B cell (primary cell): ENCODE measurements around the gene FBN2. TPM values are rescaled to one million over a fixed set of nuclear protein-coding genes. Genes with fewer than 3 reads are reported as not detected.

Source experiments
- ATAC-seq: fragments of 200-7000 bp; cut with Tn5 transposase; one replicate; pipeline ENCODE4 v1.10.0; 2021; ENCODE audit warnings: low read depth, mild to moderate bottlenecking, moderate number of reproducible peaks, moderate library complexity
- CTCF ChIA-PET: fragments of 350-600 bp; sonication (Branson Sonifier 250); formaldehyde crosslinking; loops from one replicate; lab custom pipeline; 2021; ENCODE audit warnings: antibody characterized with exemption, inconsistent platforms; lab: Charles Lee
- POLR2A ChIA-PET: fragments of 350-600 bp; sonication (Branson Sonifier 250); formaldehyde crosslinking; loops from one replicate; lab custom pipeline; 2021; ENCODE audit warnings: antibody characterized with exemption; lab: Charles Lee
- DNase-seq: peaks from one replicate; pipeline ENCODE4 v3.0.0; 2013
- H2AFZ ChIP-seq: 2 replicates; pipeline ENCODE4 v1.6.1; 2012; ENCODE audit warnings: mild to moderate bottlenecking, low read depth, low read length; ENCODE audit not compliant: insufficient read depth, poor library complexity, severe bottlenecking
- H3K27ac ChIP-seq, 2 donors: 1 replicate in 1 of 2; 2 replicates in 1 of 2; pipeline ENCODE4 v1.5.1; 2012 to 2013; ENCODE audit warnings: low read length in 2 of 2, mild to moderate bottlenecking in 2 of 2, moderate library complexity in 1 of 2
- H3K27me3 ChIP-seq, 4 experiments: fragments of 200-600 bp in 1 of 4; sonication (generic) in 1 of 4; replicated peaks in 1 of 4; 1 replicate in 2 of 4; 2 replicates in 2 of 4; pipeline versions ENCODE4 v1.6.1 to v1.7.0; 2013 to 2016; ENCODE audit warnings: low read length in 3 of 4, mild to moderate bottlenecking in 2 of 4, mixed read lengths in 1 of 4, moderate library complexity in 1 of 4; ENCODE audit not compliant: insufficient read depth in 4 of 4, control insufficient read depth in 3 of 4; ENCODE audit errors: control extremely low read depth in 1 of 4
- H3K36me3 ChIP-seq, 2 experiments: replicated peaks in 1 of 2; 1 replicate in 1 of 2; 2 replicates in 1 of 2; pipeline versions ENCODE4 v1.6.1 to v1.7.1; 2013; ENCODE audit warnings: low read length in 1 of 2; ENCODE audit not compliant: insufficient read depth in 2 of 2, control insufficient read depth in 1 of 2; ENCODE audit errors: control extremely low read depth in 1 of 2, extremely low read depth in 1 of 2
- H3K4me1 ChIP-seq, 2 donors: fragments of 200-600 bp in 1 of 2; sonication (generic) in 1 of 2; 1 replicate in 1 of 2; 2 replicates in 1 of 2; pipeline versions ENCODE4 v1.5.1 to v1.6.1; 2013 to 2017; ENCODE audit warnings: low read length in 2 of 2; ENCODE audit not compliant: control insufficient read depth in 2 of 2, insufficient read depth in 2 of 2
- H3K4me2 ChIP-seq: replicated peaks from 2 replicates; pipeline ENCODE3; 2012; ENCODE audit warnings: mild to moderate bottlenecking, low read depth, low read length; ENCODE audit not compliant: poor library complexity, severe bottlenecking
- H3K4me3 ChIP-seq, 5 experiments: fragments of 200-600 bp in 1 of 5; sonication (generic) in 1 of 5; 1 replicate in 3 of 5; 2 replicates in 2 of 5; pipeline versions ENCODE4 v1.5.1 to v1.7.0; 2011 to 2016; ENCODE audit warnings: low read length in 4 of 5, mild to moderate bottlenecking in 4 of 5, low read depth in 2 of 5, control low read depth in 1 of 5, moderate library complexity in 1 of 5; ENCODE audit not compliant: insufficient read depth in 1 of 5; ENCODE audit errors: control extremely low read depth in 1 of 5, extremely low read depth in 1 of 5
- H3K79me2 ChIP-seq: fragments of 200-600 bp; sonication (generic); one replicate; pipeline ENCODE4 v1.6.0; 2016; ENCODE audit warnings: low read length; ENCODE audit not compliant: control insufficient read depth, insufficient read depth
- H3K9ac ChIP-seq: fragments of 200-600 bp; sonication (generic); 2 replicates; pipeline ENCODE4 v1.6.1; 2017; ENCODE audit warnings: mild to moderate bottlenecking, low read length, moderate library complexity
- H3K9me3 ChIP-seq, 3 donors: one replicate each; pipeline versions ENCODE4 v1.6.1 to v1.7.1; 2013; ENCODE audit warnings: low read length in 2 of 3; ENCODE audit not compliant: control insufficient read depth in 2 of 3, insufficient read depth in 1 of 3; ENCODE audit errors: control extremely low read depth in 1 of 3
- H4K20me1 ChIP-seq: 2 replicates; pipeline ENCODE4 v1.6.0; 2012; ENCODE audit warnings: mild to moderate bottlenecking, low read length; ENCODE audit not compliant: insufficient read depth, control insufficient read depth, poor library complexity, severe bottlenecking
- H3K27ac Mint-ChIP-seq: one replicate; pipeline ENCODE4 v1.8.0; 2021; ENCODE audit warnings: mixed read lengths
- H3K27me3 Mint-ChIP-seq: one replicate; pipeline ENCODE4 v1.8.0; 2021; ENCODE audit warnings: mixed read lengths
- H3K4me1 Mint-ChIP-seq: one replicate; pipeline ENCODE4 v1.8.0; 2021; ENCODE audit warnings: mixed read lengths
- H3K4me3 Mint-ChIP-seq: one replicate; pipeline ENCODE4 v1.8.0; 2021; ENCODE audit warnings: mixed read lengths
- H3K9me3 Mint-ChIP-seq: one replicate; pipeline ENCODE4 v1.8.0; 2022; ENCODE audit warnings: mixed read lengths; ENCODE audit not compliant: insufficient read depth
- EZH2 ChIP-seq: IDR thresholded peaks from 2 replicates; pipeline ENCODE4 v1.6.1; 2012; ENCODE audit warnings: borderline replicate concordance, low read depth, mild to moderate bottlenecking, moderate library complexity, low read length; ENCODE audit not compliant: insufficient read depth, poor library complexity, severe bottlenecking
- WGBS: methylation state at CpG from one replicate; pipeline ENCODE4 v1.1.5; 2013; ENCODE audit warnings: missing lambda C conversion rate; ENCODE audit not compliant: insufficient coverage; 5-methylcytosine and 5-hydroxymethylcytosine counted together
- intact Hi-C: fragments of 100-400 bp; cut with micrococcal nuclease; formaldehyde crosslinking; loops from one replicate; pipeline ENCODE4 v1.10.0; 2022
- polyA plus RNA-seq: library from polyadenylated mRNA; depleted of rRNA; stranded (reverse); fragments of >200 nt; gene quantifications from 2 replicates; pipeline ENCODE4 v1.2.3, GENCODE V29; 2012
- total RNA-seq, 2 donors: library from RNA; stranded (reverse); fragments of 120-200 nt in 1 of 2; gene quantifications; 1 replicate in 1 of 2; 2 replicates in 1 of 2; pipeline versions ENCODE4 v1.2.3 to v1.2.4, GENCODE V29; 2013 to 2022
- TF ChIP-seq, protein P1 (sequence below): fragments of 200-600 bp; IDR thresholded peaks from one replicate; pipeline ENCODE4 v1.8.0; 2022; ENCODE audit warnings: antibody characterized with exemption, mild to moderate bottlenecking

Gene FBN2
- total and polyA plus RNA-seq, 2 donors (not counting 1 experiment from before 2014, with no cell fraction given) = 0.03 TPM; not detected in 1

DNA sequence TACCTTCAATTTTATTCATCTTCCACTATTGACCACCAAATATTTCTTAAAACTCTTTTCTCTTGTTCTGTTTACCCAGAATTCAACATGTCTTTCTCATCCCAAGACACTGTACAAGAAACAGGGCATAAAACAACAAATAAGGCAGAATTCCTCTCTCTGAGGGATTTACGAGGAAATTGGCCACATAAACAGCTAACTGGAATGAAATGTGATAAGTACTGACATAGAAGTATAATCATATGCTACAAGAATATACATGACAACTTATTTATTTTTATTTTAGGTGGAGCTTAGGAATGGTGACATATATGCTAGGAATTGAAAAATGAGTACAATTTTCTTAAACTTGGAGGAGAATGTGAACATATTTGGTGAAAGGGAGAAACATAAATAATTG is 48.8 kb upstream of the FBN2 start:
- peaks cover 7% of the 10 kb centered on the region for H3K9me3 Mint-ChIP-seq
- ATAC-seq (no peak), DNase-seq (no peak)
- no peaks in the 10 kb centered on the region for H3K27me3 ChIP-seq
- intact Hi-C loops = no loop called here
- H2AFZ ChIP-seq = no peak overlapping the region
- no peaks in the 10 kb centered on the region for H3K4me1 Mint-ChIP-seq
- H3K4me3 ChIP-seq = no peak overlapping the region
- H3K4me3 Mint-ChIP-seq = no peak overlapping the region
- no peaks in the 10 kb centered on the region for H3K27me3 Mint-ChIP-seq
- ChIA-PET CTCF (no interaction called here), POLR2A (no interaction called here)
- H4K20me1 ChIP-seq = no peaks in the 10 kb centered on the region
- H3K9ac ChIP-seq = no peak overlapping the region
- no peaks in the 10 kb centered on the region for H3K79me2 ChIP-seq
- no peak overlapping the region for H3K27ac Mint-ChIP-seq
- H3K9me3 ChIP-seq = no peaks in the 10 kb centered on the region
- no peaks in the 10 kb centered on the region for H3K36me3 ChIP-seq
- TF ChIP-seq, protein P1, sequence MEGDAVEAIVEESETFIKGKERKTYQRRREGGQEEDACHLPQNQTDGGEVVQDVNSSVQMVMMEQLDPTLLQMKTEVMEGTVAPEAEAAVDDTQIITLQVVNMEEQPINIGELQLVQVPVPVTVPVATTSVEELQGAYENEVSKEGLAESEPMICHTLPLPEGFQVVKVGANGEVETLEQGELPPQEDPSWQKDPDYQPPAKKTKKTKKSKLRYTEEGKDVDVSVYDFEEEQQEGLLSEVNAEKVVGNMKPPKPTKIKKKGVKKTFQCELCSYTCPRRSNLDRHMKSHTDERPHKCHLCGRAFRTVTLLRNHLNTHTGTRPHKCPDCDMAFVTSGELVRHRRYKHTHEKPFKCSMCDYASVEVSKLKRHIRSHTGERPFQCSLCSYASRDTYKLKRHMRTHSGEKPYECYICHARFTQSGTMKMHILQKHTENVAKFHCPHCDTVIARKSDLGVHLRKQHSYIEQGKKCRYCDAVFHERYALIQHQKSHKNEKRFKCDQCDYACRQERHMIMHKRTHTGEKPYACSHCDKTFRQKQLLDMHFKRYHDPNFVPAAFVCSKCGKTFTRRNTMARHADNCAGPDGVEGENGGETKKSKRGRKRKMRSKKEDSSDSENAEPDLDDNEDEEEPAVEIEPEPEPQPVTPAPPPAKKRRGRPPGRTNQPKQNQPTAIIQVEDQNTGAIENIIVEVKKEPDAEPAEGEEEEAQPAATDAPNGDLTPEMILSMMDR = no peak
- no peak for TF ChIP-seq EZH2
- H3K4me1 ChIP-seq = no peaks in the 10 kb centered on the region
- no CpG with 5 or more reads among the region's 1 CpG for WGBS
- H3K4me2 ChIP-seq = no peak overlapping the region
- no peak overlapping the region for H3K27ac ChIP-seq

DNA sequence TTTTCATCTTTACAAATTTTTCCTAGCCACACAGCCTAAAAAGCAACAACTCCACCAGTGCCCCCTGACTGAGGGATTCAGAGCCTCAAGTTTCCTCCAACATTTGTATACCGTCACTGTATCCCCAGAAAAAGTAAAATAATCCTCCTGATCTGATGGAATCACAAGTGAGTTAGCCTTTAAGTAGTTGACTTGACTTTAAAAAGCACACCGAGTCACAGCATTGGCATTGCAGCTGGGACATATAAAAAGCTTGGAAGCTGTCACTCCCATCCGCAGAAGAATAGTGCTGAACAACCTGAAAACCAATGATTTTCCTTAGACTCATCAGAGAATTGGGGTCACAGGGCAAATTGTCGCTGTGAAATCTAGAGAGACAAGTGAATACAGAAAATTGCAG is 41.6 kb upstream of the FBN2 start:
- H3K4me1 Mint-ChIP-seq = no peaks in the 10 kb centered on the region

More for the DNA sequence above, 41.6 kb upstream of the FBN2 start:
- Mint-ChIP-seq H3K4me3 (no peak overlapping the region), H3K9me3 (peaks cover 7% of the 10 kb centered on the region), H3K27ac (no peak overlapping the region), H3K27me3 (no peaks in the 10 kb centered on the region)
- CTCF ChIA-PET = no interaction called here
- Histone ChIP-seq H3K4me1 (no peaks in the 10 kb centered on the region), H3K9ac (no peak overlapping the region), H3K9me3 (no peaks in the 10 kb centered on the region), H4K20me1 (no peaks in the 10 kb centered on the region), H3K4me3 (no peak overlapping the region), H3K27me3 (no peaks in the 10 kb centered on the region), H3K4me2 (no peak overlapping the region), H3K36me3 (no peaks in the 10 kb centered on the region), H3K79me2 (no peaks in the 10 kb centered on the region), H3K27ac (no peak overlapping the region), H2AFZ (no peak overlapping the region)
- no peak for TF ChIP-seq EZH2
- TF ChIP-seq, protein P1 = no peak
- no CpG with 5 or more reads among the region's 4 CpGs for WGBS
- intact Hi-C loops = no loop called here
- no peak for DNase-seq
- POLR2A ChIA-PET = no interaction called here
- ATAC-seq = no peak
